Endothelial cell of umbilical vein (primary cell): ENCODE results near the gene NUDT21. TPM values are rescaled to one million over a fixed set of nuclear protein-coding genes. Genes with fewer than 3 reads are reported as not detected.

Experiments used
- BruUV-seq: library from RNA; stranded (reverse); fragments of 400-500 nt; replicated peaks from 2 replicates; lab custom pipeline; 2021; lab: Mats Ljungman, UMichigan
- CTCF ChIA-PET: fragments of 300-600, 350-600 bp; sonication (Branson Sonifier 250); formaldehyde crosslinking; loops from one replicate; lab custom pipeline; 2021; ENCODE audit warnings: antibody characterized with exemption, inconsistent platforms; lab: Charles Lee
- POLR2A ChIA-PET: fragments of 300-600, 350-600 bp; sonication (Branson Sonifier 250); formaldehyde crosslinking; loops from one replicate; lab custom pipeline; 2021; ENCODE audit warnings: antibody characterized with exemption, inconsistent platforms; lab: Charles Lee
- DNase-seq: peaks from one replicate; pipeline ENCODE4 v3.0.0-alpha.2; 2011; ENCODE audit warnings: low read depth, low spot score
- FAIRE-seq: peaks from 2 replicates; lab custom pipeline; 2011; peaks lifted over from hg19 to GRCh38; lab: Jason Lieb, UNC
- H2AFZ ChIP-seq: 2 replicates; pipeline ENCODE4 v1.6.0; 2012; ENCODE audit warnings: low read depth, low read length, control low read depth, inconsistent platforms
- H3K27ac ChIP-seq: 2 replicates; pipeline ENCODE4 v1.5.1; 2011; ENCODE audit warnings: low read depth, mild to moderate bottlenecking, control low read depth, low read length, moderate library complexity; ENCODE audit not compliant: insufficient read depth
- H3K27me3 ChIP-seq, 2 experiments: 2 replicates each; pipeline versions ENCODE4 v1.6.0 to v1.6.1; 2011; ENCODE audit warnings: low read length in 2 of 2, mixed read lengths in 1 of 2; ENCODE audit not compliant: control insufficient read depth in 2 of 2, insufficient read depth in 2 of 2
- H3K36me3 ChIP-seq, 2 experiments: 2 replicates in 1 of 2; 3 replicates in 1 of 2; pipeline ENCODE4 v1.5.1; 2011; ENCODE audit warnings: low read length in 2 of 2, mild to moderate bottlenecking in 1 of 2, moderate library complexity in 1 of 2; ENCODE audit not compliant: control insufficient read depth in 2 of 2, insufficient read depth in 2 of 2; ENCODE audit errors: extremely low read depth in 1 of 2
- H3K4me1 ChIP-seq: 3 replicates; pipeline ENCODE4 v1.5.1; 2011; ENCODE audit warnings: mild to moderate bottlenecking, low read length; ENCODE audit not compliant: control insufficient read depth, insufficient read depth; ENCODE audit errors: extremely low read depth
- H3K4me2 ChIP-seq: 2 replicates; pipeline ENCODE4 v1.6.1; 2011; ENCODE audit warnings: low read length, control low read depth, mixed read lengths; ENCODE audit not compliant: insufficient read depth
- H3K4me3 ChIP-seq, 3 experiments: fragments of 200-600 bp in 1 of 3; sonication (generic), shearing (Covaris generic) in 1 of 3; replicated peaks in 1 of 3; 2 replicates each; pipeline ENCODE4 v1.5.1; 2011 to 2016; ENCODE audit warnings: control low read depth in 3 of 3, low read length in 3 of 3, mild to moderate bottlenecking in 2 of 3, inconsistent platforms in 1 of 3, low read depth in 1 of 3, moderate library complexity in 1 of 3; ENCODE audit not compliant: insufficient read depth in 1 of 3
- H3K79me2 ChIP-seq: 2 replicates; pipeline ENCODE4 v1.6.0; 2012; ENCODE audit warnings: low read length, inconsistent platforms; ENCODE audit not compliant: control insufficient read depth, insufficient read depth
- H3K9ac ChIP-seq: replicated peaks from 2 replicates; pipeline ENCODE3; 2011; ENCODE audit warnings: low read length, control low read depth; ENCODE audit not compliant: insufficient read depth; ENCODE audit errors: extremely low read depth
- H3K9me1 ChIP-seq: replicated peaks from 3 replicates; pipeline ENCODE4 v1.6.0; 2011; ENCODE audit warnings: mild to moderate bottlenecking, low read length; ENCODE audit not compliant: control insufficient read depth, insufficient read depth; ENCODE audit errors: extremely low read depth
- H3K9me3 ChIP-seq: replicated peaks from 2 replicates; pipeline ENCODE4 v1.5.1; 2012; ENCODE audit warnings: low read length, inconsistent platforms; ENCODE audit not compliant: control insufficient read depth, insufficient read depth
- H4K20me1 ChIP-seq: replicated peaks from 2 replicates; pipeline ENCODE3; 2011; ENCODE audit warnings: mild to moderate bottlenecking, low read length; ENCODE audit not compliant: control insufficient read depth, insufficient read depth; ENCODE audit errors: extremely low read depth
- CTCF ChIP-seq, 2 donors: IDR thresholded peaks; 1 replicate in 1 of 2; 2 replicates in 1 of 2; pipeline ENCODE4 v1.5.1; 2011; ENCODE audit warnings: low read length in 2 of 2, mild to moderate bottlenecking in 2 of 2, moderate library complexity in 2 of 2, control low read depth in 1 of 2, inconsistent platforms in 1 of 2, low read depth in 1 of 2; ENCODE audit not compliant: insufficient read depth in 1 of 2; ENCODE audit errors: extremely low read depth in 1 of 2
- EZH2 ChIP-seq: IDR thresholded peaks from 2 replicates; pipeline ENCODE4 v1.6.1; 2012; ENCODE audit warnings: borderline replicate concordance, low read depth, mild to moderate bottlenecking, moderate library complexity, low read length, inconsistent platforms; ENCODE audit not compliant: severe bottlenecking
- FOS ChIP-seq: IDR thresholded peaks from 2 replicates; pipeline ENCODE4 v1.6.1; 2011; ENCODE audit warnings: mild to moderate bottlenecking, low read length, moderate library complexity, borderline replicate concordance; ENCODE audit not compliant: insufficient read depth
- GATA2 ChIP-seq: IDR thresholded peaks from 2 replicates; pipeline ENCODE4 v1.7.0; 2011; ENCODE audit warnings: low read depth, mild to moderate bottlenecking, moderate library complexity, mixed read lengths, low read length; ENCODE audit not compliant: insufficient read length, insufficient read depth
- JUN ChIP-seq: IDR thresholded peaks from 2 replicates; pipeline ENCODE4 v1.6.1; 2011; ENCODE audit warnings: borderline replicate concordance, low read depth; ENCODE audit not compliant: insufficient read length, insufficient read depth
- MAX ChIP-seq: IDR thresholded peaks from 2 replicates; pipeline ENCODE4 v1.6.1; 2011; ENCODE audit not compliant: insufficient read depth, insufficient read length
- MYC ChIP-seq: IDR thresholded peaks from one replicate; pipeline ENCODE4 v1.6.1; 2011; ENCODE audit warnings: mild to moderate bottlenecking, low read depth, low read length
- POLR2A ChIP-seq: IDR thresholded peaks from 2 replicates; pipeline ENCODE4 v1.6.1; 2012; ENCODE audit warnings: low read depth, mild to moderate bottlenecking, control low read depth, low read length
- POLR2AphosphoS5 ChIP-seq: IDR thresholded peaks from 2 replicates; pipeline ENCODE4 v1.6.1; 2012; ENCODE audit warnings: low read depth, mild to moderate bottlenecking, control low read depth, low read length, moderate library complexity; ENCODE audit not compliant: insufficient read depth
- dilution Hi-C: fragments of 300-500 bp; cut with MboI; formaldehyde crosslinking; loops from one replicate; pipeline ENCODE4 v1.15.0; 2019; ENCODE audit warnings: low sequenced_read_pairs; ENCODE audit not compliant: extremely low pct_ligation_motif_present
- intact Hi-C: fragments of 100-400 bp; cut with micrococcal nuclease; formaldehyde crosslinking; loops from one replicate; pipeline ENCODE4 v1.10.0; 2022
- polyA plus RNA-seq, 4 experiments: library from polyadenylated mRNA; depleted of rRNA in 3 of 4; stranded (reverse) in 3 of 4; unstranded in 1 of 4; fragments of >200 nt; gene quantifications; 2 replicates each; pipeline versions ENCODE4 v1.2.1 to v1.2.3, GENCODE V29; 2011 to 2012; ENCODE audit warnings: missing spikeins in 1 of 4
- total RNA-seq: library from RNA; stranded (reverse); gene quantifications from 2 replicates; pipeline ENCODE4 v1.2.3, GENCODE V29; 2021

The NUDT21 gene
- total and polyA plus RNA-seq, 2 donors (not counting 3 experiments of a cell fraction or from before 2014, with no cell fraction given), result 56.4 to 158 TPM

- H3K27me3 ChIP-seq, result no peaks in the 10 kb centered on the region
- peaks cover 12 to 15% of the 10 kb centered on the region in 2 experiments for H3K36me3 ChIP-seq
- DNase-seq, result no peak
- no peak for FAIRE-seq
- H4K20me1 ChIP-seq, result no peaks in the 10 kb centered on the region
- dilution Hi-C loops (no loop called here), intact Hi-C loops (no loop called here)
- ChIA-PET CTCF (interaction anchor here (1.3 kb wide), 1 partner anchor 10 kb away, joined by 3 read pairs; no protein-coding TSS in a partner anchor), POLR2A (no interaction called here)
- no peak overlapping the region for H3K4me3 ChIP-seq
- BruUV-seq, result no TSS peak
- H3K9me3 ChIP-seq, result no peaks in the 10 kb centered on the region
- H3K9ac ChIP-seq, result no peak overlapping the region
- H3K4me2 ChIP-seq, result no peak overlapping the region
- H3K79me2 ChIP-seq, result peaks cover 15% of the 10 kb centered on the region
- TF ChIP-seq FOS, result no peak
- no peak for TF ChIP-seq CTCF (IDR thresholded peaks at IDR 0.05; ENCODE audit: extremely low read depth in 1 of 2, insufficient read depth in 1 of 2, low read depth in 1 of 2, low read length in 2 of 2)
- TF ChIP-seq MYC, result no peak
- no peak for TF ChIP-seq POLR2AphosphoS5
- TF ChIP-seq GATA2, result no peak
- TF ChIP-seq POLR2A, result no peak
- no peak for TF ChIP-seq EZH2
- no peak for TF ChIP-seq JUN
- TF ChIP-seq MAX, result no peak
- no peak overlapping the region for H3K27ac ChIP-seq
- H3K9me1 ChIP-seq, result no peaks in the 10 kb centered on the region
- no peak overlapping the region for H2AFZ ChIP-seq
- H3K4me1 ChIP-seq, result no peaks in the 10 kb centered on the region
These were observed 39.5 kb downstream of the NUDT21 start for GRCh38 chr16:56411624-56412023.
